ENCODE measurements around the gene SMAD4. TPM values are rescaled to one million over a fixed set of nuclear protein-coding genes. Genes with fewer than 3 reads are reported as not detected.
A peak's percentile ranks its signal among the peaks of the same experiment; 100 is the strongest.
"Not testable (repeated sequence)": the region's sequence is repeated elsewhere in the genome, so short reads cannot be mapped to it uniquely, and the experiment has no call there.

Gene SMAD4
- polyA plus RNA-seq (2014; cell fraction: cytosol; rRNA removed) = 62.0 and 73.1 TPM in 2 replicates
- polyA plus RNA-seq (2014; cell fraction: nucleus; rRNA removed) = 39.8 and 45.6 TPM in 2 replicates

DNA sequence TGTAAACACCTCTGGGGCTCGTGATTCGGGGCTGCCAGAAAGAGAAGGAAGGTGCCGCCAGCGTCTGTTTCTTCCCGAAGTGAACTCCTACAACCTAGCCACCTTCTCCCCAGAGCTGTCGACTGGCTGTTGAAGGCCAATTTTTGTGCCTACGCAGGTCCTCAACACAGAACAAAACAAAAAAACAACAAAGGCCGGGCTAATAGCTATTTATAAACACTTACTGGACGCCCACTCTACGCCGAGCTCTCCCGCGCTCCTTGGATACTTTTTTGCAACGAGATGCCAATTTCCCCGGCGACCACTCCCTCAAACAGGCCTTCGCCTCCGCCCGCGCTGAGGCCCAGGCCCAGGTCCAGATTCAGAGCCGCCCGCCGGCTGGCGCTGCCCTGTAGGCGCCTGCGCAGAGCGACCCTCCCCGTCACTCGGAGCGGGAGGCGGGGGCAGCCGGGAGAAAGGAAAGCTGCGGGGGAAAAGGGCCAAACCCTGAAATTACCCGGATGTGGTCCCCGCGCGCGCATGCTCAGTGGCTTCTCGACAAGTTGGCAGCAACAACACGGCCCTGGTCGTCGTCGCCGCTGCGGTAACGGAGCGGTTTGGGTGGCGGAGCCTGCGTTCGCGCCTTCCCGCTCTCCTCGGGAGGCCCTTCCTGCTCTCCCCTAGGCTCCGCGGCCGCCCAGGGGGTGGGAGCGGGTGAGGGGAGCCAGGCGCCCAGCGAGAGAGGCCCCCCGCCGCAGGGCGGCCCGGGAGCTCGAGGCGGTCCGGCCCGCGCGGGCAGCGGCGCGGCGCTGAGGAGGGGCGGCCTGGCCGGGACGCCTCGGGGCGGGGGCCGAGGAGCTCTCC lies at the start of gene SMAD4:
TSS of gene SMAD4 (plus strand) at position 520 of the 843 bp plus-strand sequence. CDS start 16,834 bp downstream, outside the sequence.
- DNase-seq (ENCODE audit: low spot score) = peak; percentile 94

DNA sequence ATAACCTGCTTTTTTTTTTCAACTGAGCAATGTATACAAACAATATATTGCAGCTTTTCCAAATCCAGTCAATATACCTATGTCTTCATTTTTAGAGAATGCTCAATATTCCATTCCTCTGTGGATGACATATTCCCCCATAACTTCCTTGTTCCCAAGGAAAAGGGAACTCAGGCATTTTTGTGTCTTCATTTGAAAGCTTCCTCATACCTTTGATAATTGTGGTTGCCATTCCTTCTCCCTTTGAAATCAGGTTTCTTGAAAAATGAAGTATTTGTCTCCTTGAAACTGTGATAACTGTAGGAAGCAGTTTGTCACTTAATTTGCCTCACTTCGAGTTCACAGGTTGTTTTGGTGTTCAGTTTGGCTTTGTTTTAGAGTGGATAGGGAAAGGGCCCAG lies 48.6 kb upstream of the SMAD4 start:
- DNase-seq (ENCODE audit: low spot score) = no peak

DNA sequence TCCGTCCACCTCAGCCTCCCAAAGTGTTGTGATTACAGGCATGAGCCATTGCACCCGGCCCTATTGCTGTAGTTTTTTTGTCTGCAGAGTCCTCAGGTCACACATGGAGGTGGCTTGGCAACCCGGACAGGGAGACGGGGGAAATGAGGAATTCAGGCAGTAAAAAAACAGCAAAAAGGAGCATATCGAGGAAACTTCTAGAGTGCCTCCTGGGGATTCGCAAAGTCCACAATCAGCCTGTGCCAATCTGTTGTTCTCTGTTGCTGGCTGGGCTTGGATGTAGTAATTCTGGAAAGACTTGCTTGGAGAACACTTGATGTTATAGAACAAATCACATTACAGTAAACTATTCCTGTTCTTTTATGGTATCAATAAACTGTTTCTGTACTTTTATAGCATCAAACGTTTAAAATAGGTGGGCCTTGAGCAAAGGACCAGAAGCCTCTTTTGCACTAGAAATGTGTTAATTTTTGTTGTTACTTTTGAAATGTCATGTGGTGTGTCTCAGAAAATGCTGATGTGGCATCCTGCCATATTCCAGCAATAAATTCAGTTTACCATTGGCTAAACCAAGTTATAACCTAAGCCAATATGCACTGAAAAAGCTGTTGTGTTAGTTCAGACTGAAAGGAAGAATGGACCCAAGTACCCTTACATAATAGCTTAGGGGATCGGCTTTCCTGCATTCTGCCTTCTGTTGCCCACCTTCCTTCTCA lies 47.8 kb upstream of the SMAD4 start:
- DNase-seq (ENCODE audit: low spot score) = no peak

DNA sequence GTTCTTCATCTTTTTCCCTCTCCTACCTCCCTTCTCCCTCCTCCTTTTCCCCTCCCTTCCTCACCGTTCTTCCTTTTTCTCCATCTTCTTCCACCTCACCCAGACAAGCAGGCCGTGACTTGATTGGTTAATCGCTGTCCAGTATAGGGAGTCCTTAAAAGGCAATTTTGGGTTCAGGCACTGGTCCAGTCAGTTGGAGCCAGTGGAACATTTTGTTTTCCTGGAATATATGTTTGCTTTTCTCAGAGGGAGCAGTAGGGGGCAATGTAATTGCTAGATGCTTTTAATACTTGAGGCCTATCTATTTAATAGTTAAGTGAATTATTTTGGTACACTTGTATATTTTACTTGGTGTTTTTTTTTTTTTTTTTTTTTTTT lies 47.2 kb upstream of the SMAD4 start:
- DNase-seq (ENCODE audit: low spot score) = no peak

DNA sequence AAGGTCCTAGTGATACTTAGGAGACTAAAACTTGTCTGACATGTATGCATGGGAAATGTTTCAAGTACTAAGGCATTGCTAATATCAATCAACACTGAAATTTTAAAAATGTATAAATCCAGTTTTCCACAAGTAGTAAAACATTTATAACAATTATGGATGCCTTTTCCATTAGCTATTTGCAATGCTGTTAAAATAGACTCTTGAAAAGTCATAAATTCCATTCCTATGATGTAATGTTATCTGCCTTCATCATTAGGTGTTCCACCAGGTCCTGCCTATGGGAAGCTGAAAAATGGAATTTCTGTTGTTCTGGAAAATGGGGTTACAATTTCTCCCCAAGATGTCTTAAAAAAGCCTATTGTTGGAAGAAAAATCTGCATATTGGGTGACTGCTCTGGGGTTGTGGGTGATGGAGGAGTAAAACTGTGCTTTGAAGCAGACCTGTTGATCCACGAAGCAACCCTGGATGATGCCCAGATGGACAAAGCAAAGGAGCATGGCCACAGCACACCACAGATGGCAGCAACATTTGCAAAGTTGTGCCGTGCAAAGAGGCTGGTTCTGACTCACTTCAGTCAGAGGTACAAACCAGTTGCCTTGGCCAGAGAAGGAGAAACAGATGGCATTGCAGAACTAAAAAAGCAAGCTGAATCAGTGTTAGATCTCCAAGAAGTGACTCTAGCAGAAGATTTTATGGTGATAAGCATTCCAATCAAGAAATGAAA lies 43.5 kb upstream of the SMAD4 start:
- DNase-seq (ENCODE audit: low spot score) = no peak

DNA sequence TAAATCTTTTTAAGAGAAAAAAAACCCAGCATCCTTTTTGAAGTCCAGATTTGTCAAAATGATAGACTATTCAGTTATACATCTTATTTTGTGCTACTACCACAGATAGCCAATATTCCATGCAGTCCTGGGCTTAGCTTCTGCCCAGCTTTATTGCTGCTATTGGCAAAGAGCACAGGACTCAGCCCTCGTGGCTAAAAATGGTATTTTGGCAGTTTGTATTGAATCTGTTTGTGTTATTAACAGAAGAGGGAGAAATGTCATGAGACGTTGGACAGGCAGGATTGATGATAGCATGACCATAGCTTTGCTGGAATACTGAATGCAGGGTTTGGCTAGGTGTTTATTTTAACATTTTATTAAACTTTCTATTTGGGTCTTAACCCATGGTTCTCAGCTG lies 42.8 kb upstream of the SMAD4 start:
- no peak for DNase-seq (ENCODE audit: low spot score)

DNA sequence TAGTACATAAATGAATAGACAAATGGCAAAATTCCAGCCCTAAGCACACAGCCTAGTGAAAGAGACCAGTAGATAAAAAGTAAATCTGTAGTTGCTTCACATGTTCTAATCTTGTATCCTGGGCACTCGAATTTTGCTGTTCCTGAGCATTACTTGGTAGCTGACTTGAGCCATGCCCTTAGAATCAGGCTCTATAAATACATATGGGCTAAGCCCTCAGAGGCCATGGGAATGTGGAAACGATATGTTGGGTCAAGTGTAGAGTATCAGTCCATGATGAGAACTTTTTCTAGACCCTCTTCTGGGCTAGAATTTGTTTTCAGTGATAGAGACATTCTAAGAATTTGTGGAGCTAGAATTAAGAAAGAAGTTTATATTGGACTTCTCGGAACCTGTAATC lies 40.3 kb upstream of the SMAD4 start:
- no peak for DNase-seq (ENCODE audit: low spot score)

DNA sequence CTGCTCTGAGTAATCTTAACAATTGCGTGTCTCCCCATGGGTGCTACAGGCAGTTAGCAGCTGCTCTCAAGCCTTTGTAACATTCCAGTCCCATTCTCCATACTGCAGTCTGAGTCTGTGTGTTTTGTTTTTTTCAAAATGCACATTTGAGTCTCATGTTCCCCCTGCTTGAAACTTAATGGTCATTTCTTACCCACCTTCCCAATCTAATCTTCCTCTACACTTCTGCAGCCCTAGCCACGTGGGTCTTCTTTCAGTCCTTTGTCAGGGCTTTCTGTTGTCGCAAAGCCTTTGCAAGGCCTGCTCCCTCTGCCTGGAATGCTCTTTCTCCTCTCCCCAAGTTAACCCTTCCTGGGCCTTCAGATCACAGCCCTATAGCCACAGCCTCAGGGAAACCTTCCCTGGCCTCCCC lies 37.7 kb upstream of the SMAD4 start:
- no peak for DNase-seq (ENCODE audit: low spot score)

DNA sequence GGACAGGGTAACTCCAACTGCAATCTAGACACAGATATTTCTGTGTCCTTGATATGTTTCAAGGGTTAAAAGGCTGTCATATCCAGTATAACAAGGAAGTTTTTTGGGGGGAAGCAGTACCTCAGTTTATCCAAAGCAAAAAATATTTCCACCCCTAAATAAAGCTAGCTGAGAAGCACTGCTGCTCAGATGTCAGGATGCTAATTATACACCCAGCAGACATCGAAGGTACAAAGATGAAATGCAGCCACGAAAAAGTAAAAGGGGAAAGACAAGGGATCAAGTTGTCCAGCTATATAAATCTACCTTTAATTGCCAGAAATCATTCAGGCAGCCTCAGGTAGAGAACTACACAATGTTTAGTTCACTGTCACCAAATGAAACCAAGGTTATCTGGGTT lies 36.0 kb upstream of the SMAD4 start:
- no peak for DNase-seq (ENCODE audit: low spot score)

DNA sequence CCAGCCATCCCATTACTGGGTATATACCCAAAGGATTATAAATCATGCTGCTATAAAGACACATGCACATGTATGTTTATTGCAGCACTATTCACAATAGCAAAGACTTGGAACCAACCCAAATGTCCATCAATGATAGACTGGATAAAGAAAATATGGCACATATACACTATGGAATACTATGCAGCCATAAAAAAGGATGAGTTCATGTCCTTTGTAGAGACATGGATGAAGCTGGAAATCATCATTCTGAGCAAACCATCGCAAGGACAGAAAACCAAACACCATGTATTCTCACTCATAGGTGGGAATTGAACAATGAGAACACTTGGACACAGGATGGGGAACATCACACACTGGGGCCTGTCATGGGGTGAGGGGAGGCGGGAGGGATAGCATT lies 26.8 kb upstream of the SMAD4 start:
- not testable (repeated sequence) for DNase-seq (ENCODE audit: low spot score)

DNA sequence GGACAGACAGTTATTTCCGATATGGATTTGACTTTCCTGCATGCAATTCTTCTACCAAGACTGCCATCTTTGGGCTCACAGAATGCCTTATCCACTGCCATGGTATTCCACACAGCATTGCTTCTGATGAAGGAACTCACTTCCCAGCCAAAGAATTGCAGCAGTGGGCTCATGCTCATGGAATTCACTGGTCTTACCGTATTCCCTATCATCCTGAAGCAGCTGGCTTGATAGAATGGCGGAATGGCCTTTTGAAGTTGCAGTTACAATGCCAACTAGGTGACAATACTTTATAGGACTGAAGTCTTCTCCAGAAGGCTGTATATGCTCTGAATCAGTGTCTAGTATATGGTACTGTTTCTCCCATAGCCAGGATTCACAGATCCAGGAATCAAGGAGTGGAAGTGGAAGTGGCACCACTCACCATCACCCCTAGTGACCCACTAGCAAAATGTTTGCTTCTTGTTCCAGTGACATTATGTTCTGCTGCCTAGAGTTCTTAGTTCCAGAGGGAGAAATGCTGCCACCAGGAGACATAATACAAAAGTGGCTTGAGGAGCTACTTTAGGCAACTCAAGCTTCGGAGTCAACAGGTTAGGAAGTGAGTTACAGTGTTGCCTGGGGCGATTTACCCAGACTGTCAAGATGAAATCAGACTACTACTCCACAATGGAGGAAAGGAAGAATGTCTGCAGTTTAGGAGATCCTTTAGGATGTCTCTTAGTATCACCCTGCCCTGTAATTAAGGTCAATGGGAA lies 23.8 kb upstream of the SMAD4 start:
- no peak for DNase-seq (ENCODE audit: low spot score)

DNA sequence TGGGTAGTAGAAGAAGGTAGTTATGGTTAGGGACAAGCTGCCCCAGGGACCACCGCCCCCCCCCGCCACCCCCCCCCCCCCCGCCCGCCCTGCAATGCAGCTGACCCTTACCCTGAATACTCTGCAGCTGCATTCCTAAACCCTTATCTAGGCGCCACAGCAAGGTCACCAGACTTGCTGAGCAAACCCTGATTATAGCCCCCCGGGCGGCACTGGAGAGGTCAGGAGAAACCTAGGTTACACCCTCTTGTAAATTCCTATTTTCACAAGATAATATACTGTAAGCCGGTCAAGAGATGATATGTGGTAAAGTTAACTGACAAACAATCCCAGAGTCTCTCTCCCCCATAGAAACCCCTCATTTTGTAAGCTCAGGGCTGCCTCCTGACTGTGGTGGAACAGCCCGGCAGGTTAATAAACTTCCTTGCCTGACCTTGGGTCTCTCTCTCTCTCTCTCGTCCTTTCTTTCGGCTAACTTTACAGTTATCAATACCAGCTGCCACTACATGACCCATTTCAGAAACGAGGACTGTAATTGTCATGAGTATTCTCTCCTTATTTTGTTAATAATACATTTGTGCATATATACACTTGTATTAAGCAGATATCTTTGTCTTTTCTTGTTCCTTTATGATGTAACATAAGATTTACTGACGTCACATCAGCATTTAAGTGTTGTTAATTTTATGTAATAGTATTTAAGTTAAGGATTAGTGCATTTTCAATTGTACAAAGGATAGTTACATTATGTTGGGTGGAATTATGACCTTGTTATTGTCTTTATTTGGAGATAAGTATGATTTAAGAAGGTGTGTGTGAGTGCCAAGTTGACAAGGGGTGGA lies 22.8 kb upstream of the SMAD4 start:
- no peak for DNase-seq (ENCODE audit: low spot score)

DNA sequence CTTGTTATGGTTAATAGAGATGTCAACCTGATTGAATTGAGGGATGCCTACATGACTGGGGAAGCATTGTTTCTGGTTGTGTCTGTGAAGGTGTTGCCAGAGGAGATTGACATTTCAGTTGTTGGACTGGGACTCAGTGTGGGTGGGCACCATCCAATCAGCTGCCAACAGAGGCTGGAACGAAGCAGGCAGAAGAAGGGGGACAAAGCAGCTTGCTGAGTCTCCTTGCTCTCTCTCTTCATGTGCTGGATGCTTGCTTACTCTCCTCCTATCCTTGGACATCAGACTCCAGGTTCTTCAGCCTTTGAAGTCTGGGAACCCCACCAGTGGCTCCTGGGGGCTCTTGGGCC lies 22.2 kb upstream of the SMAD4 start:
- no peak for DNase-seq (ENCODE audit: low spot score)

DNA sequence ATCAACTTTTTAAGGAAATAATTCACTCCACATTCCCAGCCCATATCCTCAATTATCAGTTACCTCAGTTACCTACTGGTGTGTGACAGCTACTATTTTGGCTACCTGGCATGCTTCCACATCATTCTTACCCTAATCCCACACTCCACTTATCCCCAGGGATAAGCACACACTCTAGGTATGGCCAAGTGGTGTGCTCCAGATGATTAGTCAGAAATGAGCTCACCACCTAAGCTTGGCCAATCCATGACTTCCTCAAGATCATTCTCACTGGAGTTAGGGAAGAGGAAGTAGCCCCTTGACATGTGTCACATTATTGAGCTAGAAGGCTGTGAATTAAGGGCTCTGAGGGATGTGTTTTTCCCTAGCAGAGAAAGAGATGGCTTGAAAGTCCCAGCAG lies 20.9 kb upstream of the SMAD4 start:
- DNase-seq (ENCODE audit: low spot score) = no peak

DNA sequence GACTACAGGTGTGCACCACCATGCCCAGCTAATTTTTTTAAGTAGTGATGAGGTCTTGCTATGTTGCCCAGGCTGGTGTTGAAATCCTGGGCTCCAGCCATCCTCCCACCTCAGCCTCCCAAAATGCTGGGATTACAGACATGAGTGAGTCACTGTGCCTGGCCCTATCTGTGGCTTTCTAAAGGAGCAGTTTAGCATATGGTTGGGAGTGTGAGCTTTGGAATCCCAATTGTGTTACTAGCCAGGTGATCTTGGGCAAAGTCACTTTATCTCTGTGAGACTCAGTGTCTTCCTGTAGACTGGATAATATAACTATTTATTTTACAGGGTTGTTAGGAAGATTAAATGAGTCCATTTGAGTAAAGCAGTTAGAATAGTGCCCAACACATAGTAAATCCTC lies 19.8 kb upstream of the SMAD4 start:
- DNase-seq (ENCODE audit: low spot score) = no peak

DNA sequence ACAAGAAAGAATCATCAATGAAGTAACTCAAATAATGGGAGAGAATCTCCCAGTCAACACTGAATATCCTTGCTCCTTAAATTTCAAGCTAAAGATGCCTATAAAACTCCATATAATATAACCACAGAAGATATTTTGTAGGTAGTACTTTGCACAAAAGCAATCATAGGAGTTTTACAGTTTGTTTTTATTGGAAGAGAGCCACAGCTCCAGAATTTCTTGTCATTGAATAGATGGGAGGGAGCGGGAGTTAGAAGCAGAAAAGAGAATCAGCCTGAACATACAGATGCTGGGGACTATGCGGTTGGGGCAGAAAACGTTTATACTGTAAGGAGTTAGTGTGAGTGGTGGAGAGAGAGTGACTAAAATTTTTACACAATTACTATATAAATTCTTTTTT lies 18.3 kb upstream of the SMAD4 start:
- DNase-seq (ENCODE audit: low spot score) = no peak

DNA sequence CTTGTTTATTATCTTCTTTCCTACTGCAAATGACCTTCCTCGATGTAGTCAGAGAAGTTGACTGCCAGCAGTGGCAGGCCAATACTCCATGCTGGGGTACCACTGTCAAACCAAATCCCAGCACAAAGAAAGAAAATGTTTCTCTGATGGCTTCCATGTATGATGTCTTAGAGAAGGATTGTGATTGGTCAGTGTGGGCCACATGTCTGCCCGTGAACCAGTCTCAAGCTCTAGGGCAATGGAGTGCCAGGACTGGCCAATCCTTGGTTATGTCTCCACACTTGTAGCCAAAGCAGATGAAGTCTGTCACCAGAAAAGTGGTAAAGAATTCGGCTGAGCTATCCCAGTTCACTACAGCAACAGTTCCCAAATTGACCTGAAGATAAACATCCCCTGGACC lies 17.6 kb upstream of the SMAD4 start:
- no peak for DNase-seq (ENCODE audit: low spot score)

DNA sequence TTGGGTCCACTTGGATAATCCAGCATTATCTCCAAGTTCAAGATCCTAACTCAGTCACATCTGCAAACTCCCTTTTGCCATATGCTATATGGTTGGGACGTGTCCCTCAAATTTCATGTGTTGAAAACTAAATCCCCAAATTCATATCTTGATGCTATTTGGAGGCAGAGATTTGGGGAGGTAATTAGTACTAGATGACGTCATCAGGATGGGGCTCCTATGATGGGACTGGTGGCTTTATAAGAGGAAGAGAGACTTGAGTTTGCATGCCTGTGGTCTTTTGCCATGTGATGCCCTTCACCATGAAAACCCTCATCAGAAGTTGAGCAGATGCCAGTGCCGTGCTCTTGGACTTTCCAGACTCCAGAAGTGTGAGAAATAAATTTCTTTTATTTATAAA lies 16.8 kb upstream of the SMAD4 start:
- DNase-seq (ENCODE audit: low spot score) = no peak

DNA sequence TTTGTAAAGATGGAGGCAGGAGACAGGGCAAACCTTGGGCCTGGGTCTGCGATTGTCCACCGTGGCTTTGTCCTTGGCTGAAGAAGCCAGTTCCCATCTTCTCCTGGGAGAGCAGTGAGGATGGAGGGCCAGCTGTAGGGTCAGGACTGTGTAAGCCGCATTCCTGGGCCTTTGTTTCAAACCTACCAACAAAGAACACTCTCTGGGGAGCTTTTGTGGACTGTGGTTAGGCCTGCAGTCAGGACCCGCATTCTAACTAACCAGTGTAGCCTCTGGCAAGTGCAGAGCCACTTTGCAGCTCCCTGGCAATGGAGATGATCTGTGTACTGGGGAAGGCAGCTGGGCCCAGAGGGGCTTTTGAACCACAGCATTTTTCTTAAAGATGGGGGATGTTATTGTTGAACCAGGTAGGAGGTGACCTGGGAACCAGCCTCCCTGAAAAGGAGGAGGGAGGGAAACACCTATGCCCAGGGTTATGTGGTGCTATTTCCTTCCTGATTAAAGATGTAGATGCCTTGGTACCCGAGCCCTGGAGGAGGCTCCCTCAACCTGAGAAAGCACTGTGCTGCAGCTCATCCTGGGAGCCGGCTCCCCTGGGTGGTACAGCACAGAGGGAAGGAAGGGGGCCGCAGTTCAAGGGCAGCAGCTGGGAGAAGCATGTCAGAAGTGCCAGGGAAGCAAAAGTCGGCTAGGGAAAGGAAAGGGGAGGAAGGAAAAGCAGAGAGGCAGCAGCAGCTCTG lies 12.7 kb upstream of the SMAD4 start:
- no peak for DNase-seq (ENCODE audit: low spot score)

DNA sequence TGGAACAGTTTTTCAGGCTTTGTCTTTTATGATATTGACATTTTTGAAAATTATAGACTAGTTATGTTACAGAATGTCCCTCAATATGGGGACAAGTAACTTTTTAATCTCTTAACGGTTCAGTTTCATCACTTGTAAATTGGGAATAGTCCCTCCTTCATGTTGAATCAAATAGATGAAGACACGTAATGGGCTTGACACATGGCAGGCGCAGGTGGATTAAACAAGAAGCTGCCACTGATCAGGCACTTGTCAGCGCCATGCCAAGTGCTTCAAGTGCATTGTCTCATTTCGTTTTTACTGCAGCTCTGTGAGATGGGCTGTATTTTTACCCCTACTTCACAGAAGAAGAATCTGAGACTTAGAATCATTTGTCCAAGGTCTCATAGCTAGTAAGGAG lies 9.5 kb upstream of the SMAD4 start:
- DNase-seq (ENCODE audit: low spot score) = no peak
